Activated naive CD8-positive, alpha-beta T cell (primary cell): ENCODE results near the gene RNPC3.
"Not testable (repeated sequence)": the region's sequence is repeated elsewhere in the genome, so short reads cannot be mapped to it uniquely, and the experiment has no call there.

ENCODE experiments used
- H3K27ac Mint-ChIP-seq: one replicate; pipeline ENCODE4 v1.8.0; 2021; ENCODE audit warnings: mixed read lengths
- H3K27me3 Mint-ChIP-seq: one replicate; pipeline ENCODE4 v1.8.0; 2021; ENCODE audit warnings: mixed read lengths
- H3K36me3 Mint-ChIP-seq: one replicate; pipeline ENCODE4 v1.8.0; 2021; ENCODE audit warnings: mixed read lengths
- H3K4me1 Mint-ChIP-seq: one replicate; pipeline ENCODE4 v1.8.0; 2021; ENCODE audit warnings: low read depth, mixed read lengths
- H3K4me3 Mint-ChIP-seq: one replicate; pipeline ENCODE4 v1.8.0; 2021; ENCODE audit warnings: mild to moderate bottlenecking, mixed read lengths
- H3K9me3 Mint-ChIP-seq: one replicate; pipeline ENCODE4 v1.8.0; 2021; ENCODE audit warnings: low read depth, mixed read lengths

The RNPC3 gene

GRCh38 chr1:103523346-103523745 is 2.2 kb upstream of the RNPC3 start:
- H3K9me3 Mint-ChIP-seq, result no peaks in the 10 kb centered on the region
- H3K4me1 Mint-ChIP-seq, result peaks cover 37% of the 10 kb centered on the region
- H3K27me3 Mint-ChIP-seq, result no peaks in the 10 kb centered on the region
- no peak overlapping the region for H3K4me3 Mint-ChIP-seq
- no peak overlapping the region for H3K27ac Mint-ChIP-seq
- peaks cover 5% of the 10 kb centered on the region for H3K36me3 Mint-ChIP-seq

GRCh38 chr1:103525114-103525606 is 339 bp upstream of the RNPC3 start:
- Mint-ChIP-seq H3K36me3 (peaks cover 16% of the 10 kb centered on the region), H3K9me3 (no peaks in the 10 kb centered on the region), H3K4me3 (peak overlapping the region; percentile 89), H3K27ac (peak overlapping the region; percentile 83), H3K27me3 (no peaks in the 10 kb centered on the region), H3K4me1 (peaks cover 52% of the 10 kb centered on the region)

DNA sequence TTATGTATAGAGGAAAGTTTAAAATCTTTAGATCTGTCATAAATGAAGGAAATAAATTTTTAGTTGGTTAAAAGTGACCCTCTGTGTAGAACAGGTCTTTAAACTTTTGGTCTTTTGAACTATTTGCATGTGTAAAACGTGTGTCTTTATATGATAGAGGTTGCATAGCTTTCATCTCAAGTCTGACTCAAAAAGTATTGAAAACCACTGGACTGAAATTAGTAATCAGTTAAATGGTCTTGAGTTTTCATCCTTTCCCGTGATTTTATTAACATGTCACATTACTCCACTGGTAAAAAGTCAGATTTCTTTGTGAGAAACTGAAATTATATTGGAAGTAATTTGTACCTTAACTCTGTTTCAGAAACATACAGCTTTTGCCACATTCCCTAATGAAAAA is 1.8 kb downstream of the RNPC3 start:
- no peaks in the 10 kb centered on the region for H3K27me3 Mint-ChIP-seq

DNA sequence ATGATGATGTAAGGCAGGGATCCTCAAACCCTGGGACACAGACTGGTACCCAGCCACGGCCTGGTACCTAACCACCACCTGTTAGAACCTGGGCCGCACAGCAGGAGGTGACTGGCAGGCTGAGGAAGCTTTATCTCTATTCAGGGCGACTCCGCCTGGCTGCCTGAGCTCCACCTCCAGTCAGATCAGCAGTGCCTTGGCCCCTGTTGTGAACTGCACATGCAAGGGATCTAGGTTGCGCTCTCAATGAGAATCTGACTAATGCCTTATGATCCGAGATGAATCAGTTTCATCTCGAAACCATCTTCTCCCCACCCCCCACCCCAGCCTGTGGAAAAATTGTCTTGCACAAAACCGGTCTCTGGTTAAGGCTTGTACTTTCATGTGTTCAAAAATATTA is 4.2 kb downstream of the RNPC3 start:
- no peak overlapping the region for H3K27ac Mint-ChIP-seq
- peaks cover 38% of the 10 kb centered on the region for H3K36me3 Mint-ChIP-seq
- peaks cover 81% of the 10 kb centered on the region for H3K4me1 Mint-ChIP-seq
- H3K4me3 Mint-ChIP-seq, result peak overlapping the region; percentile 24
- no peaks in the 10 kb centered on the region for H3K27me3 Mint-ChIP-seq
- H3K9me3 Mint-ChIP-seq, result no peaks in the 10 kb centered on the region

More for the DNA sequence above, 1.8 kb downstream of the RNPC3 start:
- Mint-ChIP-seq H3K27ac (peak overlapping the region; percentile 82), H3K4me1 (peaks cover 74% of the 10 kb centered on the region), H3K4me3 (peak overlapping the region; percentile 99), H3K36me3 (peaks cover 33% of the 10 kb centered on the region), H3K9me3 (no peaks in the 10 kb centered on the region)

GRCh38 chr1:103538226-103538625 is 12.7 kb downstream of the RNPC3 start:
- no peak overlapping the region for H3K4me3 Mint-ChIP-seq
- H3K36me3 Mint-ChIP-seq, result peaks cover 23% of the 10 kb centered on the region
- no peaks in the 10 kb centered on the region for H3K27me3 Mint-ChIP-seq
- no peak overlapping the region for H3K27ac Mint-ChIP-seq
- H3K4me1 Mint-ChIP-seq, result peaks cover 9% of the 10 kb centered on the region
- no peaks in the 10 kb centered on the region for H3K9me3 Mint-ChIP-seq

GRCh38 chr1:103541431-103541830 is 15.9 kb downstream of the RNPC3 start:
- Mint-ChIP-seq H3K36me3 (peaks cover 24% of the 10 kb centered on the region), H3K9me3 (no peaks in the 10 kb centered on the region), H3K4me3 (no peak overlapping the region), H3K4me1 (peaks cover 2% of the 10 kb centered on the region), H3K27me3 (no peaks in the 10 kb centered on the region), H3K27ac (no peak overlapping the region)

- Mint-ChIP-seq H3K9me3 (no peaks in the 10 kb centered on the region), H3K4me1 (peaks cover 2% of the 10 kb centered on the region), H3K36me3 (peaks cover 16% of the 10 kb centered on the region), H3K27me3 (no peaks in the 10 kb centered on the region), H3K4me3 (no peak overlapping the region), H3K27ac (no peak overlapping the region)
Measured at GRCh38 chr1:103546496-103546895, 21.0 kb downstream of the RNPC3 start.

DNA sequence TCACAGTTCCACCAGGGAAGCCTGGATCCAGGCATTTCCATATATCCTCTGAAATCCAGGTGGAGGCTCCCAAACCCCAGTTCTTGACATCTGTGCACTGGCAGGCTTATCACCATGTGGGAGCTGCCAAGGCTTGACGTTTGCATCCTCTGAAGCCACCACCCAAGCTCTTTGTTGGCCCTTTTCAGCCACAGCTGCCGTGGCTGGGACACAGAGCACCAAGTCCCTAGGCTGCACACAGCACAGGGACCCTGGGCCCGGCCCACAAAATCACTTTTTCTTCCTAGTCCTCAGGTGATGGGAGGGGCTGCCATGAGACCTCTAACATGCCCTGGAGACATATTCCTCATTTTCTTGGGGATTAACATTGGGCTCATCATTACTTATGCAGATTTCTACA is 22.3 kb downstream of the RNPC3 start:
- H3K4me3 Mint-ChIP-seq, result no peak overlapping the region
- H3K36me3 Mint-ChIP-seq, result peaks cover 16% of the 10 kb centered on the region
- no peaks in the 10 kb centered on the region for H3K27me3 Mint-ChIP-seq
- H3K27ac Mint-ChIP-seq, result no peak overlapping the region
- peaks cover 2% of the 10 kb centered on the region for H3K4me1 Mint-ChIP-seq
- H3K9me3 Mint-ChIP-seq, result no peaks in the 10 kb centered on the region

GRCh38 chr1:103560427-103560826 is 34.9 kb downstream of the RNPC3 start:
- Mint-ChIP-seq H3K36me3 (peaks cover 13% of the 10 kb centered on the region), H3K4me3 (no peak overlapping the region), H3K27me3 (no peaks in the 10 kb centered on the region), H3K27ac (no peak overlapping the region), H3K4me1 (no peaks in the 10 kb centered on the region), H3K9me3 (no peaks in the 10 kb centered on the region)

DNA sequence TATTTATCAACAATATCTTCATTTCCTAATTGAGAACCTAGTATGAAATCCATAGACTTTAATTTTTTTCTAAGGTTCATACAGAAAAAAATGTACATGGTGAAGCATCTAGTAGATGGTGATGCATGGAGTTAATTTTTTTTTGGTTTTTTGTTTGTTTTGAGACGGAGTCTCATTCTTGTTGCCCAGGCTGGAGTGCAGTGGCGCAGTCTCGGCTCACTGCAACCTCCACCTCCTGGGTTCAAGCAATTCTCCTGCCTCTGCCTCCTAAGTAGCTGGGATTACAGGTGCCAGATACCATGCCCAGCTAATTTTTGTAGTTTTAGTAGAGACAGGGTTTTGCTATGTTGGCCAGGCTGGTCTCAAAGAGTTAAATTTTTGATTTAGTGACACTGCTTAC is 35.6 kb downstream of the RNPC3 start:
- not testable (repeated sequence) for H3K4me1 Mint-ChIP-seq, H3K27me3 Mint-ChIP-seq, H3K9me3 Mint-ChIP-seq, H3K4me3 Mint-ChIP-seq, H3K27ac Mint-ChIP-seq
- peaks cover 16% of the 10 kb centered on the region for H3K36me3 Mint-ChIP-seq

GRCh38 chr1:103561643-103562395 is 36.3 kb downstream of the RNPC3 start:
- no peaks in the 10 kb centered on the region for H3K4me1 Mint-ChIP-seq
- no peaks in the 10 kb centered on the region for H3K27me3 Mint-ChIP-seq
- H3K4me3 Mint-ChIP-seq, result no peak overlapping the region
- no peaks in the 10 kb centered on the region for H3K9me3 Mint-ChIP-seq
- H3K27ac Mint-ChIP-seq, result no peak overlapping the region
- peaks cover 13% of the 10 kb centered on the region for H3K36me3 Mint-ChIP-seq

DNA sequence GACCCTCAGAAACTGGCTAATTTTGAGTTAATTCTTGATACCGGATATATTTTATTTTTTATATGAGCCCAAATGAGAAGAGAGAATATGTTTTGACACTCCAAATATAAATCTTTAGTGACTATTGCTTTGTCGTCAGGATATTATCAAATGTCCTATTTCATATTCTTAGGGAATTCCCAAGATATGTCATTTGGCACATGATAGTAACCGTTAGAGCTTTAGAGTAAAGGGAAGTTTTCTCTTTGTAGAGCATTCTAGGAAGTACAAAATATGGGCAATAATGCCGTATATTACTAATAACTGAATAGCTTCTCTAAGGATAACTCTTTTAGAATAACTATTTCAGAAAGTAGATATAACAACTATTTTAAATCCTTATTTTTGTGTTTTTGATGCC is 37.6 kb downstream of the RNPC3 start:
- Mint-ChIP-seq H3K4me3 (no peak overlapping the region), H3K27ac (no peak overlapping the region), H3K36me3 (peaks cover 13% of the 10 kb centered on the region), H3K27me3 (no peaks in the 10 kb centered on the region), H3K9me3 (no peaks in the 10 kb centered on the region), H3K4me1 (no peaks in the 10 kb centered on the region)

DNA sequence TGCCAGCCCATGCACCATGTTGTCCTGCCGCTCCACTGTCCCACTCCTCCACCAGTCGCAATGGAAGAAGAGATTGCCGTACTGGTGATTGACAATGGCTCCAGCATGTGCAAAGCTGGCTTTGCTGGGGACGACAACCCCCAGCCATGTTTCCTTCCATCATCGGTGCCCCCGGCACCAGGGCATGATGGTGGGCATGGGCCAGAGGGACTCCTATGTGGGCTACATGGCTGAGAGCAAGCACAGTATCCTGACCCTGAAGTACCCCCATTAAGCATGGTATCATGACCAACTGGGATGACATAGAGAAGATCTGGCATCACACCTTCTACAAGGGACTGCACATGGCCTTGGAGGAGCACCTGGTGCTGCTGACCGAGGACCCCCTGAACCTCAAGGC is 44.0 kb downstream of the RNPC3 start:
- peaks cover 36% of the 10 kb centered on the region for H3K36me3 Mint-ChIP-seq
- no peak overlapping the region for H3K4me3 Mint-ChIP-seq
- no peaks in the 10 kb centered on the region for H3K9me3 Mint-ChIP-seq
- no peaks in the 10 kb centered on the region for H3K4me1 Mint-ChIP-seq
- no peak overlapping the region for H3K27ac Mint-ChIP-seq
- no peaks in the 10 kb centered on the region for H3K27me3 Mint-ChIP-seq

GRCh38 chr1:103571289-103571688 is 45.8 kb downstream of the RNPC3 start, which contains the start of gene AMY2B:
Gene AMY2B (plus strand): TSS chr1:103571589. CDS start chr1:103571603, 14 bp downstream.
- not testable (repeated sequence) for H3K27ac Mint-ChIP-seq, H3K4me3 Mint-ChIP-seq, H3K4me1 Mint-ChIP-seq, H3K27me3 Mint-ChIP-seq, H3K9me3 Mint-ChIP-seq
- peaks cover 29% of the 10 kb centered on the region for H3K36me3 Mint-ChIP-seq

DNA sequence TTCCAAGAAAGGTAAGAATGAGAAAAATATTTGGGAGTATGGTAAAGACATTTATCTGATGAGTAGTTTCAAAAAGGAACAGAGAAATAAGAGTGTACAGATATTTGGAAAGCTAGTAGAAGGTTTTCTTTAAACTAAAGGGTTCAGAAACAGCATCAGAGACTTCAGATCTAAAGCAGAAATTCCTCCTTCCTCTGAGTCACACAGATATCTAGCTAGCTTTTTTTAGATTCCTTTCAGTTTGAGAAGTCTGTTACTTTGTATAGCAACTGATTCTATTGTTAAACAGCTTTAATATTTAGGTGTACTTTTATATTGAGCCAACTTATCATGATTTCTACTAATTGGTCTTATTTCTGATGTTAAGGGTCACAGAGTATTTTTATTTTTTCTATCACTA is 50.6 kb downstream of the RNPC3 start:
- no peak overlapping the region for H3K4me3 Mint-ChIP-seq
- no peaks in the 10 kb centered on the region for H3K4me1 Mint-ChIP-seq
- no peaks in the 10 kb centered on the region for H3K9me3 Mint-ChIP-seq
- H3K27me3 Mint-ChIP-seq, result no peaks in the 10 kb centered on the region
- H3K36me3 Mint-ChIP-seq, result peaks cover 23% of the 10 kb centered on the region
- no peak overlapping the region for H3K27ac Mint-ChIP-seq

DNA sequence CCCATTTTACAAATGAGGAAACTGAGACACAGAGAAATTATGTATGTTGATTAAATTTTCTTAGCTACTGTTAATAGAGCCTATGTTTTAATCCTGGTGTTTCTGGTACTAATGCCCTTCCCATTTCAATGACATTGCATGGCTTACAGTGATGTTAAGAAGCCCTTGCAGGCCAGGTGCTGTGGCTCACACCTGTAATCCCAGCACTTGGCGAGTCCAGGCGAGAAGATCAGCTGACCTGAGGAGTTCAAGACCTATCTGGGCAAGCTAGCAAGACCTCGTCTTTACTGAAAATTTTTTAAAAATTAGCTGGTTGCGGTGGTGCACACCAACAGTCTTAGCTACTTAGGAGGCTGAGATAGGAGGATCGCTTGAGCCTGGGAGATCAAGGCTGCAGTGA is 51.3 kb downstream of the RNPC3 start:
- H3K4me1 Mint-ChIP-seq, H3K9me3 Mint-ChIP-seq, H3K4me3 Mint-ChIP-seq, H3K27ac Mint-ChIP-seq, H3K27me3 Mint-ChIP-seq: not testable (repeated sequence)
- H3K36me3 Mint-ChIP-seq, result peaks cover 23% of the 10 kb centered on the region
